A549 (cell line): Measurements from ENCODE around the gene SRMS.

ENCODE experiments used
- CEBPB ChIP-seq, 2 experiments: fragments of >200 bp in 1 of 2; sonication (Bioruptor Twin) in 1 of 2; formaldehyde crosslinking in 1 of 2; IDR thresholded peaks; 2 replicates each; pipeline ENCODE4 v1.6.1; 2012 to 2016
- EP300 ChIP-seq, 2 experiments: fragments of >200 bp; sonication (Bioruptor Twin); formaldehyde crosslinking; IDR thresholded peaks; 2 replicates in 1 of 2; 3 replicates in 1 of 2; pipeline ENCODE4 v1.6.1; 2016 to 2017
- ESRRA ChIP-seq: fragments of 150-350 bp; IDR thresholded peaks from 2 replicates; pipeline ENCODE4 v1.6.1; 2014; ENCODE audit warnings: mild to moderate bottlenecking, low read length, borderline replicate concordance
- KDM1A ChIP-seq: fragments of 200-600 bp; sonication (generic); IDR thresholded peaks from 2 replicates; pipeline ENCODE4 v1.6.1; 2016; ENCODE audit warnings: low read depth, mild to moderate bottlenecking
- POLR2A ChIP-seq: IDR thresholded peaks from 2 replicates; pipeline ENCODE4 v1.6.1; 2012; ENCODE audit warnings: mild to moderate bottlenecking, low read length
- RFX5 ChIP-seq: fragments of 450-650 bp; IDR thresholded peaks from 2 replicates; pipeline ENCODE4 v1.7.1; 2014; ENCODE audit warnings: antibody characterized with exemption, mild to moderate bottlenecking, moderate library complexity
- TF ChIP-seq, protein P1 (sequence below): fragments of >200 bp; sonication (Bioruptor Twin); formaldehyde crosslinking; IDR thresholded peaks from 3 replicates; pipeline ENCODE4 v1.5.1; 2016
- TF ChIP-seq, protein P2 (sequence below): fragments of 200-600 bp; sonication (generic); IDR thresholded peaks from 2 replicates; pipeline ENCODE4 v1.6.1; 2016; ENCODE audit warnings: antibody characterized with exemption, mild to moderate bottlenecking, moderate library complexity
- TF ChIP-seq, protein P3 (sequence below): fragments of 450-650 bp; IDR thresholded peaks from 2 replicates; pipeline ENCODE4 v1.6.1; 2014; ENCODE audit warnings: antibody characterized with exemption
- TF ChIP-seq, protein P4 (sequence below): fragments of 250-450 bp; sonication (Bioruptor Pico); IDR thresholded peaks from 2 replicates; pipeline ENCODE4 v1.5.0; 2021; ENCODE audit warnings: mild to moderate bottlenecking, moderate library complexity, borderline replicate concordance
- TF ChIP-seq, protein P5 (sequence below): fragments of 150-350 bp; IDR thresholded peaks from 2 replicates; pipeline ENCODE4 v1.6.1; 2014; ENCODE audit warnings: low read depth, mild to moderate bottlenecking, low read length
- TF ChIP-seq, protein P6 (sequence below): IDR thresholded peaks from 2 replicates; pipeline ENCODE4 v1.6.1; 2012

DNA sequence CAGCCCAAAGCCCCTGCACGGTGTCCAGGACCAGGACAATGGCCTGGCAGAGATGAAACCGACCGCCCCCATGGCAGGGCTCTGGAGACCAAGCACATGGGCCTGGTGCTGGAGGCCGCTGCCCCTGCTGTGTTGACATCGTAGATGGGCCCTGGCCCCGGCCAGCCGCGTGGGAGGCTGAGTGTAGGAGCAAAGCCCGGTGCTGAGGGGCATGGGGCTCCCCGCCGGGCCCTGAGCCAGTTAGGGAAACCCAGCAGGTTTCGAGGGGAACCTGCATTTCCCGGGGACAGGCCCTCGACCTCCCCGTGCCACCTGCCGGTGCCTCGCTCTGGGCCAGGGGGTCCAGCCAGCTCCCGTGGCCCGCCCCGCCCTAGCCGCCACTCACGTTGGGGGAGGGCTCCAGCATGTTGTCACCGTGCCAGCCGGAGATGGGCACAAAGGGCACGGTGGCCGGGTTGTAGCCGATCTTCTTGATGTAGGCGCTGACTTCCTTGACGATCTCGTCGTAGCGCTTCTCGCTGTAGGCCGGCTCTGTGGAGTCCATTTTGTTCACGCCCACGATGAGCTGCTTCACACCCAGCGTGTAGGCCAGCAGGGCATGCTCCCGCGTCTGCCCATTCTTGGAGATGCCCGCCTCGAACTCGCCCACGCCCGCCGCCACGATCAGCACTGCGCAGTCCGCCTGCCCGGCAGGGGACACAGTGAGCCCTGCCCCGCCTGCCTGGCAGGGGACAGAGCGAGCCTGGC, 53.0 kb downstream of the SRMS start:
- TF ChIP-seq RFX5 (no peak), CEBPB (IDR thresholded peaks at IDR 0.05) (no peak), POLR2A (no peak), KDM1A (no peak), EP300 (IDR thresholded peaks at IDR 0.05) (no peak), ESRRA (no peak)
- TF ChIP-seq, protein P1, sequence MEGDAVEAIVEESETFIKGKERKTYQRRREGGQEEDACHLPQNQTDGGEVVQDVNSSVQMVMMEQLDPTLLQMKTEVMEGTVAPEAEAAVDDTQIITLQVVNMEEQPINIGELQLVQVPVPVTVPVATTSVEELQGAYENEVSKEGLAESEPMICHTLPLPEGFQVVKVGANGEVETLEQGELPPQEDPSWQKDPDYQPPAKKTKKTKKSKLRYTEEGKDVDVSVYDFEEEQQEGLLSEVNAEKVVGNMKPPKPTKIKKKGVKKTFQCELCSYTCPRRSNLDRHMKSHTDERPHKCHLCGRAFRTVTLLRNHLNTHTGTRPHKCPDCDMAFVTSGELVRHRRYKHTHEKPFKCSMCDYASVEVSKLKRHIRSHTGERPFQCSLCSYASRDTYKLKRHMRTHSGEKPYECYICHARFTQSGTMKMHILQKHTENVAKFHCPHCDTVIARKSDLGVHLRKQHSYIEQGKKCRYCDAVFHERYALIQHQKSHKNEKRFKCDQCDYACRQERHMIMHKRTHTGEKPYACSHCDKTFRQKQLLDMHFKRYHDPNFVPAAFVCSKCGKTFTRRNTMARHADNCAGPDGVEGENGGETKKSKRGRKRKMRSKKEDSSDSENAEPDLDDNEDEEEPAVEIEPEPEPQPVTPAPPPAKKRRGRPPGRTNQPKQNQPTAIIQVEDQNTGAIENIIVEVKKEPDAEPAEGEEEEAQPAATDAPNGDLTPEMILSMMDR, result no peak
- TF ChIP-seq, protein P2, sequence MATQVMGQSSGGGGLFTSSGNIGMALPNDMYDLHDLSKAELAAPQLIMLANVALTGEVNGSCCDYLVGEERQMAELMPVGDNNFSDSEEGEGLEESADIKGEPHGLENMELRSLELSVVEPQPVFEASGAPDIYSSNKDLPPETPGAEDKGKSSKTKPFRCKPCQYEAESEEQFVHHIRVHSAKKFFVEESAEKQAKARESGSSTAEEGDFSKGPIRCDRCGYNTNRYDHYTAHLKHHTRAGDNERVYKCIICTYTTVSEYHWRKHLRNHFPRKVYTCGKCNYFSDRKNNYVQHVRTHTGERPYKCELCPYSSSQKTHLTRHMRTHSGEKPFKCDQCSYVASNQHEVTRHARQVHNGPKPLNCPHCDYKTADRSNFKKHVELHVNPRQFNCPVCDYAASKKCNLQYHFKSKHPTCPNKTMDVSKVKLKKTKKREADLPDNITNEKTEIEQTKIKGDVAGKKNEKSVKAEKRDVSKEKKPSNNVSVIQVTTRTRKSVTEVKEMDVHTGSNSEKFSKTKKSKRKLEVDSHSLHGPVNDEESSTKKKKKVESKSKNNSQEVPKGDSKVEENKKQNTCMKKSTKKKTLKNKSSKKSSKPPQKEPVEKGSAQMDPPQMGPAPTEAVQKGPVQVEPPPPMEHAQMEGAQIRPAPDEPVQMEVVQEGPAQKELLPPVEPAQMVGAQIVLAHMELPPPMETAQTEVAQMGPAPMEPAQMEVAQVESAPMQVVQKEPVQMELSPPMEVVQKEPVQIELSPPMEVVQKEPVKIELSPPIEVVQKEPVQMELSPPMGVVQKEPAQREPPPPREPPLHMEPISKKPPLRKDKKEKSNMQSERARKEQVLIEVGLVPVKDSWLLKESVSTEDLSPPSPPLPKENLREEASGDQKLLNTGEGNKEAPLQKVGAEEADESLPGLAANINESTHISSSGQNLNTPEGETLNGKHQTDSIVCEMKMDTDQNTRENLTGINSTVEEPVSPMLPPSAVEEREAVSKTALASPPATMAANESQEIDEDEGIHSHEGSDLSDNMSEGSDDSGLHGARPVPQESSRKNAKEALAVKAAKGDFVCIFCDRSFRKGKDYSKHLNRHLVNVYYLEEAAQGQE, result no peak
- TF ChIP-seq, protein P3, sequence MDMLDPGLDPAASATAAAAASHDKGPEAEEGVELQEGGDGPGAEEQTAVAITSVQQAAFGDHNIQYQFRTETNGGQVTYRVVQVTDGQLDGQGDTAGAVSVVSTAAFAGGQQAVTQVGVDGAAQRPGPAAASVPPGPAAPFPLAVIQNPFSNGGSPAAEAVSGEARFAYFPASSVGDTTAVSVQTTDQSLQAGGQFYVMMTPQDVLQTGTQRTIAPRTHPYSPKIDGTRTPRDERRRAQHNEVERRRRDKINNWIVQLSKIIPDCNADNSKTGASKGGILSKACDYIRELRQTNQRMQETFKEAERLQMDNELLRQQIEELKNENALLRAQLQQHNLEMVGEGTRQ, result no peak
- TF ChIP-seq, protein P4, sequence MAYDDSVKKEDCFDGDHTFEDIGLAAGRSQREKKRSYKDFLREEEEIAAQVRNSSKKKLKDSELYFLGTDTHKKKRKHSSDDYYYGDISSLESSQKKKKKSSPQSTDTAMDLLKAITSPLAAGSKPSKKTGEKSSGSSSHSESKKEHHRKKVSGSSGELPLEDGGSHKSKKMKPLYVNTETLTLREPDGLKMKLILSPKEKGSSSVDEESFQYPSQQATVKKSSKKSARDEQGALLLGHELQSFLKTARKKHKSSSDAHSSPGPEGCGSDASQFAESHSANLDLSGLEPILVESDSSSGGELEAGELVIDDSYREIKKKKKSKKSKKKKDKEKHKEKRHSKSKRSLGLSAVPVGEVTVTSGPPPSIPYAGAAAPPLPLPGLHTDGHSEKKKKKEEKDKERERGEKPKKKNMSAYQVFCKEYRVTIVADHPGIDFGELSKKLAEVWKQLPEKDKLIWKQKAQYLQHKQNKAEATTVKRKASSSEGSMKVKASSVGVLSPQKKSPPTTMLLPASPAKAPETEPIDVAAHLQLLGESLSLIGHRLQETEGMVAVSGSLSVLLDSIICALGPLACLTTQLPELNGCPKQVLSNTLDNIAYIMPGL (CRISPR knock-in tag), result no peak
- TF ChIP-seq, protein P5, sequence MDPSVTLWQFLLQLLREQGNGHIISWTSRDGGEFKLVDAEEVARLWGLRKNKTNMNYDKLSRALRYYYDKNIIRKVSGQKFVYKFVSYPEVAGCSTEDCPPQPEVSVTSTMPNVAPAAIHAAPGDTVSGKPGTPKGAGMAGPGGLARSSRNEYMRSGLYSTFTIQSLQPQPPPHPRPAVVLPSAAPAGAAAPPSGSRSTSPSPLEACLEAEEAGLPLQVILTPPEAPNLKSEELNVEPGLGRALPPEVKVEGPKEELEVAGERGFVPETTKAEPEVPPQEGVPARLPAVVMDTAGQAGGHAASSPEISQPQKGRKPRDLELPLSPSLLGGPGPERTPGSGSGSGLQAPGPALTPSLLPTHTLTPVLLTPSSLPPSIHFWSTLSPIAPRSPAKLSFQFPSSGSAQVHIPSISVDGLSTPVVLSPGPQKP, result no peak
- TF ChIP-seq, protein P6, sequence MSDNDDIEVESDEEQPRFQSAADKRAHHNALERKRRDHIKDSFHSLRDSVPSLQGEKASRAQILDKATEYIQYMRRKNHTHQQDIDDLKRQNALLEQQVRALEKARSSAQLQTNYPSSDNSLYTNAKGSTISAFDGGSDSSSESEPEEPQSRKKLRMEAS, result no peak
